Fibroblast of lung (primary cell): Measurements from ENCODE around the gene ZSWIM7. TPM values are rescaled to one million over a fixed set of nuclear protein-coding genes. Genes with fewer than 3 reads are reported as not detected.
A peak's percentile ranks its signal among the peaks of the same experiment; 100 is the strongest.

ENCODE experiments used
- DNase-seq, 2 donors: peaks; one replicate each; pipeline versions ENCODE4 v3.0.0 to v3.0.0-alpha.2; 2010; ENCODE audit warnings: low read depth in 2 of 2
- H2AFZ ChIP-seq: 2 replicates; pipeline ENCODE4 v1.5.1; 2012; ENCODE audit warnings: low read length, control low read depth, inconsistent platforms
- H3K27ac ChIP-seq: 2 replicates; pipeline ENCODE4 v1.5.1; 2011; ENCODE audit warnings: low read length, control low read depth; ENCODE audit not compliant: insufficient read depth
- H3K27me3 ChIP-seq: 2 replicates; pipeline ENCODE4 v1.5.1; 2011; ENCODE audit warnings: mild to moderate bottlenecking, low read length; ENCODE audit not compliant: control insufficient read depth, insufficient read depth
- H3K36me3 ChIP-seq: 2 replicates; pipeline ENCODE4 v1.5.1; 2011; ENCODE audit warnings: low read length; ENCODE audit not compliant: control insufficient read depth, insufficient read depth
- H3K4me1 ChIP-seq: 2 replicates; pipeline ENCODE4 v1.5.1; 2011; ENCODE audit warnings: low read length; ENCODE audit not compliant: control insufficient read depth, insufficient read depth; ENCODE audit errors: extremely low read depth
- H3K4me2 ChIP-seq: 2 replicates; pipeline ENCODE4 v1.5.1; 2011; ENCODE audit warnings: low read length, control low read depth; ENCODE audit not compliant: insufficient read depth; ENCODE audit errors: extremely low read depth
- H3K4me3 ChIP-seq, 4 experiments: fragments of 200-600 bp in 1 of 4; sonication (generic) in 1 of 4; replicated peaks in 1 of 4; 2 replicates each; pipeline ENCODE4 v1.5.1; 2011 to 2016; ENCODE audit warnings: low read length in 4 of 4, low read depth in 3 of 4, mild to moderate bottlenecking in 3 of 4, control low read depth in 2 of 4, inconsistent platforms in 1 of 4, mixed read lengths in 1 of 4; ENCODE audit not compliant: insufficient read depth in 1 of 4; ENCODE audit errors: control extremely low read depth in 1 of 4
- H3K79me2 ChIP-seq: 2 replicates; pipeline ENCODE4 v1.5.1; 2012; ENCODE audit warnings: mild to moderate bottlenecking, low read length, inconsistent platforms; ENCODE audit not compliant: control insufficient read depth, insufficient read depth
- H3K9ac ChIP-seq: 2 replicates; pipeline ENCODE4 v1.5.1; 2011; ENCODE audit warnings: mild to moderate bottlenecking, low read length, control low read depth; ENCODE audit not compliant: insufficient read depth
- H3K9me3 ChIP-seq: 2 replicates; pipeline ENCODE4 v1.5.1; 2012; ENCODE audit warnings: low read depth, low read length; ENCODE audit not compliant: control insufficient read depth, insufficient read depth
- H4K20me1 ChIP-seq: 2 replicates; pipeline ENCODE4 v1.5.1; 2011; ENCODE audit warnings: low read length; ENCODE audit not compliant: control insufficient read depth, insufficient read depth; ENCODE audit errors: extremely low read depth
- CTCF ChIP-seq, 2 donors: IDR thresholded peaks in 1 of 2; conservative IDR thresholded peaks in 1 of 2; 1 replicate in 1 of 2; 2 replicates in 1 of 2; pipeline ENCODE4 v1.5.1; 2011 to 2012; ENCODE audit warnings: low read length in 2 of 2, control low read depth in 1 of 2, inconsistent platforms in 1 of 2, low read depth in 1 of 2, mild to moderate bottlenecking in 1 of 2
- EZH2 ChIP-seq: IDR thresholded peaks from 2 replicates; pipeline ENCODE4 v1.5.1; 2012; ENCODE audit warnings: low read length, control low read depth, mild to moderate bottlenecking; ENCODE audit errors: missing control alignments
- polyA plus RNA-seq, 2 donors: library from polyadenylated mRNA; depleted of rRNA in 1 of 2; stranded (reverse) in 1 of 2; unstranded in 1 of 2; fragments of >200 nt; gene quantifications; 2 replicates each; pipeline ENCODE4 v1.2.1, GENCODE V29; 2011 to 2012; ENCODE audit warnings: missing spikeins in 1 of 2
- total RNA-seq: library from RNA; depleted of rRNA; stranded (reverse); fragments of >200 nt; gene quantifications from 2 replicates; pipeline ENCODE4 v1.2.1, GENCODE V29; 2014

ZSWIM7 gene
- total and polyA plus RNA-seq, 2 donors (not counting 1 experiment from before 2014, with no cell fraction given) = 17.6 to 28.9 TPM

DNA sequence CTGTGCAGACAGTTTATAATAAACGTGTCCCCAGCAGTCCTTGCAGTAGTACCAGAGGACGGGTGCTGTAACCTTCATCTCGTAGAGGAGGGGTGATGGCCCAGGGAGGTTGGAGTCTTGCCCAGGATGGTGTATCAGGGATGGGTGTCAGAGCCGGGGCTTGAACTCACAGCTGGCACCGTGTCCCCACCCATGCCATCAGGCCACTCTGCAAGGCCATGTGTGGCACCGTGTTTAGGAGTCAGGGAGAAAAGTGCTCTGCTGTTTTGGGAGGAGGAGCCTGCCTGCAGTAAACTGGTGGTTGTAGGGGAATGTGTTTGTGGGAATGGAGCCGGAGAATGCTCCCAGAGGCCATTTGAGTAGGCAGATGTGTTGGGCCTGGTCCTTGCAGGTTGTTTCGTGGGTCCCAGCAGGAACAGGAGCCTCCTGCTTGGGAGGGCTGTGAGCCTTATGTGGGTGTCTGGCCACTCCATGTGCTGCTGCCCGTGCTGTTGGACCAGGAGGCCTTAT, 52.8 kb downstream of the ZSWIM7 start:
- Histone ChIP-seq H3K4me2 (peak overlapping the region; percentile 86), H3K79me2 (peaks cover 3% of the 10 kb centered on the region), H2AFZ (no peak overlapping the region), H3K4me3 (peak overlapping the region in 2 of 4 experiments; percentile 65 to 74), H3K9ac (no peak overlapping the region), H3K9me3 (no peaks in the 10 kb centered on the region), H3K36me3 (no peaks in the 10 kb centered on the region), H3K27ac (no peak overlapping the region), H3K27me3 (no peaks in the 10 kb centered on the region), H3K4me1 (peaks cover 2% of the 10 kb centered on the region), H4K20me1 (no peaks in the 10 kb centered on the region)
- DNase-seq = peak; percentile 34 to 50
- TF ChIP-seq CTCF (conservative IDR thresholded peaks at IDR 0.05 in 1 of 2, IDR thresholded peaks at IDR 0.05 in 1 of 2; ENCODE audit: low read depth in 1 of 2, low read length in 2 of 2) = no peak
- TF ChIP-seq EZH2 = no peak

DNA sequence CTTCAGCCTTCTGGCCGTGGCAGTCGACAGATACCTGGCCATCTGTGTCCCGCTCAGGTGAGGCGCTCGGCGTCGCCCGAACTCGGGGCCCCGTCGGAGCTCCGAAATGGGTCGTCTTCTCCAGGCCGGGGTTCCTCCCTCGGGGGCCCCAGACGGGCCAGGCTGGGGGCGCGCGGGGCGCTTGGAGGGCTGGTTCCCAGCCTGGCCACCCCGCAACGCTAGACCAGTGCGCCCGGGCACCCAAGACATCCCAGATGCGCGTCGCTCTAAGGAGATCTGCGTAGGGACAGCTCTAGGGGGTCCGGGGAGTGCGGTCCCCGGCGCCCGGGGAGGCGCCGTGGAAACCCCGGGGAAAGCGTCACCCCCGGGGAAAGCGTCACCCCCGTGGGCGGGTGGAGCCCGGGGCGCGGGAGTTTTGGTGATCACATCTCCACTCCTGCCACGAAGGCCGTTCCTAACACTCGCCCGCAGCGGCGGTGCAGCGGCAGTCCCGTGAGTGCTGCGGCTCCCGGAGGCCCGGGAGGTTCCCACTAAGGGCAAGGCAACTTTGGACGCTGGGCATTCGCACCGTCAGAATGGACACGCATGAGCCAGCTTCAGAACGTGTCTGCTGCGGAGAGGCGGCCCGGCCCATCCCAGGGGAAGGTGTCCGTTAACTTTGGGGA, 53.8 kb downstream of the ZSWIM7 start:
- no peaks in the 10 kb centered on the region for H3K36me3 ChIP-seq
- H4K20me1 ChIP-seq = no peaks in the 10 kb centered on the region
- H3K9ac ChIP-seq = peak overlapping the region; percentile 66
- H3K4me3 ChIP-seq = peak overlapping the region; percentile 65 to 74 (median 69)
- peak; percentile 34 to 37 for DNase-seq
- H2AFZ ChIP-seq = peak overlapping the region; percentile 95
- H3K27ac ChIP-seq = peak overlapping the region; percentile 59
- H3K9me3 ChIP-seq = no peaks in the 10 kb centered on the region
- TF ChIP-seq EZH2 (no peak), CTCF (conservative IDR thresholded peaks at IDR 0.05 in 1 of 2, IDR thresholded peaks at IDR 0.05 in 1 of 2; ENCODE audit: low read depth in 1 of 2, low read length in 2 of 2) (no peak)
- no peaks in the 10 kb centered on the region for H3K27me3 ChIP-seq
- H3K79me2 ChIP-seq = peaks cover 3% of the 10 kb centered on the region
- peak overlapping the region; percentile 86 for H3K4me2 ChIP-seq
- H3K4me1 ChIP-seq = peaks cover 2% of the 10 kb centered on the region

DNA sequence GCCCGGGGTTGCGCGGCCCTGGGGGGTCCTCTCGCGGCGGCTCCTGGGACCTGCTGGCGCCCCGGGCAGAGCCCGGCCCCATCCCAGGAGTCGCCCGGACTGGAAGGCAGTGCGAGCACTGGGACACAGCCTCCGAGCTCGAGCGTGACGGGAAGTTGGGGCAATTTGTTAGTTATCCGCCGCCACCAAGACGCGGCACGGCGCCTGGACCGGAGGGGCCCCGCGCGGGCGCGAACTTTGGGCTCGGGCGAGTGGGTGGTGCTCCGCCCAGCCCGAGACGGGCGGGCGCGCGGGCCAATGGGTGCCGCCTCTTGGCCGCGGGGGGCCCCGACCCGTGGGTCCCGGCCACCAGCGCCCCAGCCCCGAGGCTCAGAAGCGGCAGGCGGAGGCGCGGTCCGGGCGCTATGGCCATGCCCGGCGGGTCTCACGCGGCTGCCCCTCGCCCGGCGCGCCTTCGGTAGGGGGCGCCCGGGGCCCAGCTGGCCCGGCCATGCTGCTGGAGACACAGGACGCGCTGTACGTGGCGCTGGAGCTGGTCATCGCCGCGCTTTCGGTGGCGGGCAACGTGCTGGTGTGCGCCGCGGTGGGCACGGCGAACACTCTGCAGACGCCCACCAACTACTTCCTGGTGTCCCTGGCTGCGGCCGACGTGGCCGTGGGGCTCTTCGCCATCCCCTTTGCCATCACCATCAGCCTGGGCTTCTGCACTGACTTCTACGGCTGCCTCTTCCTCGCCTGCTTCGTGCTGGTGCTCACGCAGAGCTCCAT, 54.6 kb downstream of the ZSWIM7 start, which contains the start of gene ADORA2B:
Gene ADORA2B, plus strand, starts transcription at position 372 of the 768 bp plus-strand sequence. Its CDS starts 119 bp downstream, at position 491.
- Histone ChIP-seq H2AFZ (peak within 1 kb of the TSS; percentile 95), H3K4me3 (peak within 1 kb of the TSS; percentile 65 to 74 (median 69)), H3K27ac (peak within 1 kb of the TSS; percentile 59), H3K4me1 (peaks cover 2% of the 10 kb centered on the region), H3K27me3 (peaks cover 3% of the 10 kb centered on the region), H3K9ac (peak within 1 kb of the TSS; percentile 66), H3K79me2 (peaks cover 3% of the 10 kb centered on the region), H3K9me3 (no peaks in the 10 kb centered on the region), H3K4me2 (peak within 1 kb of the TSS; percentile 86), H4K20me1 (no peaks in the 10 kb centered on the region), H3K36me3 (no peaks in the 10 kb centered on the region)
- TF ChIP-seq CTCF (conservative IDR thresholded peaks at IDR 0.05 in 1 of 2, IDR thresholded peaks at IDR 0.05 in 1 of 2; ENCODE audit: low read depth in 1 of 2, low read length in 2 of 2) = peak; percentile 24 to 47
- no peak for TF ChIP-seq EZH2
- DNase-seq = peak; percentile 75 to 77
